CD4-positive, alpha-beta T cell treated with Interleukin-17A for 4 hours (primary cell): ENCODE measurements around the gene ANXA4.
A peak's percentile ranks its signal among the peaks of the same experiment; 100 is the strongest.
"Not testable (repeated sequence)": the region's sequence is repeated elsewhere in the genome, so short reads cannot be mapped to it uniquely, and the experiment has no call there.

Source experiments
- DNase-seq: peaks from one replicate; pipeline ENCODE4 v3.0.0-alpha.2; 2020; ENCODE audit warnings: mixed read lengths

The ANXA4 gene

GRCh38 chr2:69721022-69721421 is 20.9 kb upstream of the ANXA4 start:
- no peak for DNase-seq

GRCh38 chr2:69723791-69724190 is 18.1 kb upstream of the ANXA4 start:
- no peak for DNase-seq

DNA sequence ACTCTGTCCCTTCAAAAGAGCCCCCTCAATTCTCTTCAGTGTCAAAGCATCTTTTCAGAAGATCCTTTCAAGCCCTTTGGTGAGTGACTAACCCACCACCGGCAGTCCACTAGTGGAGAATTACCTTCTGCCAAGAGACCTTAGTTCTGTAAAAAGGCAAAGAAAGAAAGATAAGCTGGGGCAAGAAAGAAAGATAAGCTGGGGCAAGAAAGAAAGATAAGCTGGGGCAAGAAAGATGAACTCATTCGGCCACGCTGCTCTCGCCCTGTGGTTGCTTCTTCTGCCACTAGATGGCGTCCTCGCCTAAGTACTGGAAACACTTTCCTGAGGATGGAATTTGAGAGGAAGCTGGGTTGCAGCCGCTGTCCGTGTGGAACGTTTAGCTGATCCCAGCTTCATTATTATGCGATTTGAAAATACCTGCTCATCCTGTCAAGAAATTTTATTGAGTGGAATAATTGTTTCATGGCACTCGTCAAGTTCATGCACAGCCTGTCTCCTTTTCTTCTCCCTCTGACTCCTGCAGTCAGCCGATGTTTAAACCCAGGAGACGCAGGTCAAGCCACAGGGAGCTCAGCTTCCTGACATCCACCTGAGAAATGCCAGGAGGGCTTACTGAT is 17.3 kb upstream of the ANXA4 start:
- peak; percentile 89 for DNase-seq

DNA sequence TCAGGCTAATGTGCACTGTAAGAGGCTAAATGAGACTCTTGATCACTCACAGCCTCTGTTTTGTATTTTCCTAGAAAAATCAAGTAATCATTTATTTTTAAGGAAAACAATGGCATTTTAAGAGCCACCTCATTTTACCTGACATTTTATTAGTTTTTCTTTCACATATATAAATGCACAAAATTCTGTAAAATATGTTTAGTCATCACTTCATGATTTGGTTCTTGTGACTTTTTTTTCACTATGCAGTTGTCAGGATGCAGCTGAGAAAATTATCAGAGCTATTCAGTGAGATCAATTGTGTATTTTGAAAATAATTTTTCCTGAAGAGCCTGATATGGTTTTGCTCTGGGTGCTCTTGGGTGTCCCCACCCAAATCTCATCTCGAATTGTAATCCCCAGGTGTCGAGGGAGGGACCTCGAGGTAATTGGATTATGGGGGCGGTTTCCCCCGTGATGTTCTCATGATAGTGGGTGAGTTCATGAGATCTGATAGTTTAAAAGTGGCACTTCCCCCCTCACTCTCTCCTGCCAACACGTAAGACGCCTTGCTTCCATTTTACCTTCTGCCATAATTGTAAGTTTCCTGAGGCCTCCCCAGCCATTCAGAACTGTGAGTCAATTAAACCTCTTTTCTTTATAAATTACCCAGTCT is 16.1 kb upstream of the ANXA4 start:
- no peak for DNase-seq

DNA sequence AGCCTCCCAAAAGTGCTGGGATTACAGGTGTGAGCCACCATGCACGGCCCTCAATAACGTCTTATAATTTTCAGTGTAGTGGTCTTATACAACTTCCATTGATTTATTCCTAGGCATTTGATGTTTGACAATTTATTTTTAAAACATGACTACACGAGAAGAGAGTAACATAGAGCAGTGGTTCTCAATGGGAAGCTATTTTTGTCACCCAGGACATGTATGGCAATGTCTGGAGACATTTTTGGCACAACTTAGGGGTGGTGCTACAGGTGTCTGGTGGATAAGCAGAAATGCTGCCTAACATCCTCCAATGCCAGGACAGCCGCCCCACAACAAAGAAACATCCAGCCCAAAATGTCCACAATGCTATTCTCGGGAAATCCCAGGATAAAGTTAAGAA is 12.7 kb upstream of the ANXA4 start:
- no peak for DNase-seq

GRCh38 chr2:69729781-69730180 is 12.2 kb upstream of the ANXA4 start:
- DNase-seq, result no peak

- no peak for DNase-seq
Measured at GRCh38 chr2:69731147-69731970, 10.6 kb upstream of the ANXA4 start.

DNA sequence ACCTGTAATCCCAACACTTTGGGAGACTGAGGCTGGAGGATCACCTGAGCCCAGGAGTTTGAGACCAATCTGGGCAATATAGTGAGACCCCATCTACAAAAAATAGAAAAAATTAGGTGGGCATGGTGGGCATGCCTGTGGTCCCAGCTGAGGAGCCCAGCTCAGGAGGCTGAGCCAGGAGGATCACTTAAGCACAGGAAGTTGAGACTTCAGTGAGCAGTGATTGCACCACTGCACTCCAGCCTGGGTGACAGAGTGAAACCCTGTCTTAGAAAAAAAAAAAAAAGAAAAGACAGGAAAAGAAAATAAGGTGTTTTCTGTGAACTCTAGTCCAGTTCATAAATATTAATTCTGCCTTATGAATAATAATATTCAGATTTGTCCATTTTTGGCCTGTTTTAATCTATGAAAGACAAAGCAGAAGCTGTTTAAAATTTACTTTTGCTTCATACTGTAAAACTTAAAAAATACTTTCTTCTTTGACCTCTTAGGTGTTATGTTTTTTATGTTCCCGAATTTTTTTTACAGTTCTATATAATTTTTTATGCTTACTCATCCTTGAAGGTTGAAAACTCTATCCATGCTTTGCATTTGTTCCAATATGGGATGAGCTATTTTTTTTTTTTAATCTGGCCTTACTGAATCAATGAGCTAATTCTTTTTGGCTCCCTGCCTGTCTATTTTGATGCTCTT is 8.4 kb upstream of the ANXA4 start:
- DNase-seq, result no peak

DNA sequence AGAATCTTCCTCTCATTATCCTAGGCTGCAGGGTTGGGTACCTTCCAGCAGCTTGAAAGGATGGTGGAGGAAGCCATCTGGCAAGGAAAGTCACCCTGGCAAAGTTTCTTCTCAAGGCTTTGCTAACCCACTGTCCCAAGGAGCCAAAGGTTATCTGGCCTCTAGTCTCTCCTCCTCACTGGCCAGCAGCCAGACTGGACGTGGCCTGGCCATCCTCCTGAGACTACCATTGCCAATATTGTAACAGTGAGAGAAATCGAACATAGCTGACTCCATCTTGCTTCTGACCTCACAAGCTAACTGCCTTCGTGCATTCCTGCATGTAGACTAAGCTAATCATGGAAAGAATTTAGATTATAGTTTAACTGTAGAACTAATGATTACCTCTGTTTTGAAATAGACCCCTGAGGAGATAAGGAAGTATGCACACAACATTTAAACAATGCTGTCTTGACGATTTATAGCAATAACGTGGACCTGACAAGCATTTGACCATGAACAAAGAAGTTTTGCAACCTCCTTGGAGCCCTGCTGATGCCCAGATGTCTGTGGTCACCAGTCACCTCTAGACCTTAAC is 7.8 kb upstream of the ANXA4 start:
- no peak for DNase-seq

GRCh38 chr2:69734854-69735544 is 6.9 kb upstream of the ANXA4 start:
- no peak for DNase-seq

DNA sequence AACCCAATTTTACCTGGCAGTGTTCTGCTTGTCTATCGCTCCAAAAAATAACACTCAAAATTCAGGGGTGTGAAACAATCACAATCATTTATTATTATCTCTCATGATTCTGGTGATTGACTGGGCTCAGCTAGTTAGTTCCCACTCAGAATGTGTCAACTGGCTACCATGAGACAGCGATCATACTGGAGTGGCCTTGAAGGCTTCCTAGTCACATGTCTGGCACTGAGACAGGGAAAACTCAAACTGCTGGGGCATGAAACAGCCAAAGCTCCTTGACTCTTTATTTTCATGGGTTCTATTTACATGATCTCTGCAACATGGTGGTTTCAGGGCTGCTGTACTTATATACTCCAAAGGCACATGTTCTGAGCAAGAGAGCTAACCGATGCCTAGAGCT is 6.2 kb upstream of the ANXA4 start:
- no peak for DNase-seq

- not testable (repeated sequence) for DNase-seq
Measured at GRCh38 chr2:69738149-69738548, 3.8 kb upstream of the ANXA4 start.

DNA sequence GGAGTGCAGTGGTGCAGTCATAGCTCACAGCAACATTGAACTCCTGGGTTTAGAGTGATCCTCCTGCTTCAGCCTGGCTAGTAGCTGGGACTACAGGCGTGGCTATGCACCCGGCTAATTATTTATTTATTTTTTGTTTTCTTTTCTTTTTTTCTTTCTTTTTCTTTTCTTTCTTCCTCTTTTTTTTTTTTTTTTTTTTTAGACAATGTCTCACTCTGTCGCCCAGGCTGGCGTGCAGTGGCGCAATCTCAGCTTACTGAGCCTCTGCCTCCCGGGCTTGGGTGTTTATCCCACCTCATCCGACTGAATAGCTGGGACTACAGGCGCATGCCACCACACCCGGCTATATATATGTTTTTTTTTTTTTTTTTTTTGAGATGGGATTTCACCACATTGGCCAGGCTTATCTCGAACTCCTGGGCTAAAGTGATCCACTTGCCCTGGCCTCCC is 1.4 kb upstream of the ANXA4 start:
- no peak for DNase-seq

GRCh38 chr2:69741229-69741574 is 732 bp upstream of the ANXA4 start:
- DNase-seq, result peak; percentile 41

DNA sequence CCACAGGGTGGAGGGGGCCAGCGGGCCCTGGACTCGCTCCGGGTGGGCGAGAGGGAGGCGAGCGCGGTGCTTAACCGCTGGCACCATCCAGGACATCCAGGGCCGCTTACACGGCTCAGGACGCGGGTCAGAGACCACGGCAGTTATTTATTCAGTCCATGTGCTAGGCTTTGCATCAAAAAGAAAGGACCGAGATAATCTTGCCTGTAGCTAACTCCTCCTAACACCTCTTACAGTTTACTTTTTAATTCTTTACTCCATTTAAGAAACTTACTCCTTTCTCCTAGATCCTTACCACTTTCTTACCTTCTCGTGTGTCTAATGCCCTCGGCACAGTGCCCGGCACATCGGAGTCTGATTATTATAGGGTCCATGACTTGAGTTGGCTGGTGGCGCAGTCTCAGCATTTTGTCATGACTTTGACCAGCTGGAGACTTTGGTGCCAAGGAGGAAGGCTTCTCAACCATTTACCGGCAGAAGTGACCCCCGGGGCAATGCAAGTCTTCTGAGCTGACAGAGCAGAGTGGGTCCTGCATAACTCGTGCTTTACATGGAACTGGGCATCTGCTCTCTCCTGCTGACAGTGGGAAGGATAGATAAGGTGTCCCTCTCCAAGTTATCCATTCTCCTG is 503 bp downstream of the ANXA4 start:
- DNase-seq, result no peak

GRCh38 chr2:69743847-69744264 is 1.9 kb downstream of the ANXA4 start:
- no peak for DNase-seq

DNA sequence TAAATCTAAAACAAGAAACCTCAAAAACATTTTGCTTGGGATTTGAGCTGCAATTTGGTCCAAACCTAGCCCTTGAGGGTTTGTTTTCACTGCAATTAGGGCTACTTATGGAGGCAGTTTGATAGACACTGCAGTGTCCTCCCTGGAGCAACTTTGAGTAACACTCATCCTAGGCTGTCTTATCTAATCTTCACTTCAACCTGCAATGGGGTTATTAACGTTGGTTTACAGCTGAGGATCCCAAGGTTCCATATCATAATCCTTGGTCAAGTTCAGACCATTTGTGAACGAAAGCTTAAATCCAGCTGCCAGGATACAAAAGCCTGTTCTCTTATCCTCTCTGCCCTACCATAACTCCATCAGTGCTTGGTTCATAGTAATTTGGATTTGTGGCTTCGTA is 2.5 kb downstream of the ANXA4 start:
- no peak for DNase-seq

- DNase-seq, result no peak
Measured at GRCh38 chr2:69745035-69745434, 3.1 kb downstream of the ANXA4 start.

DNA sequence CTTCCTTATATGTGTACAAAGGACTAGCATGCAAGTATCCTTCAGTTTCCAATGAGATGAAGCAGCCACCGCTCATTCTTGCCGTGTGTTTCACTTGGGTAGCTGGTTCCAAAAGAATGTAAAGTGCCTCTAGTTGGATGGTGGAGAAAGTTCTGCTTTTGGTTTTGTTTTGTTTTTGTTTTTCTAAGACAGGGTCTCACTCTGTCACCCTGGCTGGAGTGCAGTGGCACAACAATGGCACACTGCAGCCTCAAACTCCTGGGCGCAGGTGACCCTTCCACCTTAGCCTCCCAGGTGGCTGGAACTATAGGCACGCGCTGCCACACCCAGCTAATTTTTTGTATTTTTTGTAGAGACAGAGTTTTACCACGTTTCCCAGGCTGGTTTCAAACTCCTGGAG is 8.3 kb downstream of the ANXA4 start:
- no peak for DNase-seq

- DNase-seq, result no peak
Measured at GRCh38 chr2:69753659-69754363, 11.9 kb downstream of the ANXA4 start.

- DNase-seq, result no peak
Measured at GRCh38 chr2:69754633-69755032, 12.7 kb downstream of the ANXA4 start.
